ENCODE results near the gene ANKRD34B.

Gene ANKRD34B

DNA sequence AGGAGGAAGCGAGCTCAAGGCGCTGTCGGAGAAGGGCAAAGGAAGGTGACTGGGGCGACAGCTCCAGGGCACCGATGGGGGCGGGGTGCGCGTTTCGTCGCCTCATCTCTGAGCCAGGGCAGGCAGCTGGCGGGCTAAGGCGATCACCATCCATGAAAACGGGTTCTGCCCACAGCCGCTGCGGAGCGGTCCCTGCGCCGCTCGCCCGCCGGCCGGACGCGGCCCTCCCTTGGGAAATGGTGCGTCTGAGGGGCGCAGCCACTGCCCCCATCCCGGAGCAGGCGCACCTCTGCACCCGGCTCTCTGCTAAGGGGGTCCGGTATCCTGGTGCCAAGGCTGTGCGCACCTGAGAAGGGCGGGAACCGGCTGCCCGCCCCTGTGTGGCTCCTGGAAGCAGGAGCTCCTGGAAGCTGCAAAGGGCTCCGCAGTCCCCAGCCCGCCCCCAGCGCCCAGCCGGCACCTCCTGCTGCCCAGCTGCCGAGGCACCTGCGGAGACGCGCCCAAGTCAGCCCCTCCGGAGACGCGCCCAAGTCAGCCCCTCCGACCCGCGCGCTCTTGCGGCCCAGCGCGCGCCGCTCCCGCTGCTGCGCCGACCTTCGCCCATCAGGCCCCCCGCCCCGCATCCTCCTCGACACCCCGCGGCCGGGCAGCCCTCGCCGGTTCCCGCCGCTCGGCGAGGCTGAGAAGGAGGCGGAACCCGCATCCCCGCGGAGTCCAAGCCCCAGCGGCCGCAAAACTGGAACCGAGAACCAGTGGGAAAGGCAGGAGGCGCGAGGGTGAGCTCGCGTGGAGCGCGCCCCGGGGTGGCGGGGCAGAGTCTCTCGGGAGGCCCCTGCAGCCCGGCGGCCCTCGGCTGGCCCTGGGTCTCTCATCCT, 757 bp downstream of the ANKRD34B start:
- DNase-seq (ENCODE audit: low read depth): no peak

DNA sequence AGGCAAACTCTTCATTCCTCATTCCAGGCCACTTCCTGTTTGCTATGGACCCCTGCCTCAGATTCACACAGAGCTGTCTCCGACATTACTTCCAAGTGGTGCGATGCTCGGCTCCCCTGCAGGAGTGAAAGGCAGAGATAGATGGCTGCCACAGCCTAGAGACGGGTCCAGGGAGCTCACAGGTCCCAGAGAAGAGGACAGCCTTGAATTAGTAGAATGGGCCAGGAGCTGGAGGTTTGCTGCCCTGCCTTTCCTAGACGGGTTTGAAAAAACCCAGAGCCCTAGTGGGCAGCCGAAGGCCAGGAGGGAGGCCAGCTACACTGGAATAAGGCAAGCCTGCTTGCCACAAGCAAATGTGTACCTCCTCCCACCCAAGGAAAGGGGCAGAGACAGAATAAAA, 1.8 kb downstream of the ANKRD34B start:
- DNase-seq (ENCODE audit: low read depth): no peak

DNA sequence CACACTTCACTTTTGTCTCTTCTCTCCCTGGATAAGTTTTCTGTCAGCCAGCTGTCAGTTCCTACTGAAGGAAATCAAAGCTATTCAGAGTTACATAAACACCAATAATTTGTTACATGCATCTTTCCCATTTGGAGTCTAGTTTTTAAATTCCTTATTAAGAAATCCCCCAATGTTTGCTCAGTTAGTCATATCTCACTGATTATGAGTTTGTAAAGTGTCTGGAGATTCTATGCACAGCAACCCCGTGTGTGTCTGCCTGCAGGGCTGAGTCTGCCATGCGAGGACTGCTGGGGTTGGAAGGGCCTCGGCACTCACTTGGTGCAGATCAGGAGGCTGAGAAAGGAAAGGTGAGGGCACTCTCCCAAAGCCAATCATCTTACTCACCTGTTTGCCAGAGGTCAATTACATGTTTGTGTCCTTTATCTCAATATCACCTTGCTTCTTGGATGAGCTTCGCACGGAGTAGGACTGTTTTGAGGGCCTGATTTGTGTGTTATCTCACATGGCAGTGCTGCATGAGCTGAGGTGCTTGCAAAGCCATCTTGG, 3.3 kb downstream of the ANKRD34B start:
- no peak for DNase-seq (ENCODE audit: low read depth)

DNA sequence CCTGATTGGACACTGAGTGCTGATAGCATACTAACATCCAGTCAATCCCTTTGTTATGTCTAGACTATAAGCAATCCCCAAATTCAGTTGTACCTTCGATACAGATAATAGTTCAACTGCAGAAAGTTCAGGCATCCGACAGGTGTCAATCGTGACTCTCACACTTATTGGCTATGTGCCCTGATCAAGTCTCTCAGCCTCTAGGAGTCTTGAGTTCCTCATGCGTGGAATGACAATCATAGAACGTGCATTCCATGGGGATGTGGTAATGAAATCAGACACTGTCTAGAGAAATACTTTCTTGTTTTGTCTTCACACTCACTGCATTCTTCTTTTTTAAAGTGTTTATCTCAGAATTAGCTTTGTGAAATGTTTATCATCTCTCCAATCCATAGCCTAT, 4.8 kb downstream of the ANKRD34B start:
- no peak for DNase-seq (ENCODE audit: low read depth)

DNA sequence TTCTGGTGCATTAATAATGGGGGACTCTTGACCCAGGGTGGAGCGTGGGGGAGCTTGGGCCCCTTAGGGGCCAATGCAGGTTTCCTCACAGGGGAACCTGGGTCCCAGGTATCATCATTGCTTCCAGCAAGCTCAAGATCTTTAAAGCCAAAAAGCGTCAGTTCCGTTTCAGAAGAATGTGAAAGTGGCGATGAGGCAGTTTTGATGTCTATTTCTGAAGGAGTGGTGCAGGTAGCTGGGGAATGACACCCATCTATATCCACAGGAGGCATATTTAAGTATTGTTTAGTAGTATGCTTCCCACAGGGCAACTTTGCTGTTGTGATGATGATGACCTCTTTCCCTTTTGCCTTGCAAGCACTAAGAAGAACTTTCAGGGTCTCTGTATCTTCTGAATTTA, 10.8 kb downstream of the ANKRD34B start:
- no peak for DNase-seq (ENCODE audit: low read depth)

DNA sequence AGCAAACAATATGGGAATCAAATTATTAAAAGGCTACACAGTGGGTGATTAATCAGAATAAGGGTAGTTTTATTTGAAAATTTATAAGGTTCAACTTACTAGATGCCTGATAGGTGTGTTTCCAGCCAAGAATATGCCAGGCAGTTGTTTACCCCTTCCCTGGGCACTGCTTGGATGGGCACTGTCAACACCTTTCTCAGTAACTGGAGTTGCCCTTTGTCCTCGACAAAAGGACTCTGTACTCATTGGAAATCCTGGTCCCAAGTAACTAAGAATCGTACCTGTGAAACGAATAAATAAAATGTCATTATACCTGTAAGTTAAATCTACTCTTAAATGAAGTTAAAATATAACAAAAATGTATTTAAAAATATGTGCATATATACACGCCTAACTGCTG, 15.0 kb downstream of the ANKRD34B start:
- no peak for DNase-seq (ENCODE audit: low read depth)

DNA sequence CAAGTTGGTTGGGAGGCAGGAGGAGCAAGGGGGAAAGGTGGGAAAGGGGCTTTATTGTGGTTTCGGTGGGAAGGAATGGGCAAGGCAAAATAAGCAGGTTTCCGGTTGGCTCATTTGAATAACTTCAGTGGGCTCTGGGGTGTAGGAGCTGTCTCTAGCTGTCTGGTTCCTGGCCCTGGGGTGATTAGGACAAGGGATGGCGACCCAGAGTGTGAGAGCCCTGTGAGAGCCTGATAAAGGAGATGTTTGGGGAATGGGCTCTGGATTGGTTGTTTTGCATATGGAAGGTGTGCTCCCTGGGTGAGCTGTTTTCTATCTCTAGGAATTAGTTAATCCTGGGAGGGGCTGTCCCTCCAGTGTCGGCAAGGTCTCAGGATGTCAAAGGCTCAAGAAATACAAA, 15.4 kb downstream of the ANKRD34B start:
- DNase-seq (ENCODE audit: low read depth): no peak

DNA sequence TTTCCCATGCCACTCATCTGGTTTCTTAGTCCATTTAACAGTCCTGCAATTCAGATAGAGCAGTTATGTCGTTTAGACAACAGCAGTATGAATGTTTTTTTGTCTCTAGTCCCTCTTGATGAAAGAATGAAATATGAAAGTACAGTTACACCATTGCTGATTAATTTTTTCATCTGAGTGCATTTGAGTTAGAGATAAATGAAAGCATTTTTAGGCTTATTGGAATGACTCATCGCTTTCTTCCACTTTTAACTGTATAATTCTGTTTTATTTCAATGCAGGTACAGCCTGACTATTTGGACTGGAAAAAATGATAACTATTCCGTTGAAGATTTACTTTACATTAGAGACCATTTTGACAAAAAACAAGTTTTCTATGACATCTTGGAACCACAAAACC, 28.7 kb downstream of the ANKRD34B start:
- DNase-seq (ENCODE audit: low read depth): no peak

DNA sequence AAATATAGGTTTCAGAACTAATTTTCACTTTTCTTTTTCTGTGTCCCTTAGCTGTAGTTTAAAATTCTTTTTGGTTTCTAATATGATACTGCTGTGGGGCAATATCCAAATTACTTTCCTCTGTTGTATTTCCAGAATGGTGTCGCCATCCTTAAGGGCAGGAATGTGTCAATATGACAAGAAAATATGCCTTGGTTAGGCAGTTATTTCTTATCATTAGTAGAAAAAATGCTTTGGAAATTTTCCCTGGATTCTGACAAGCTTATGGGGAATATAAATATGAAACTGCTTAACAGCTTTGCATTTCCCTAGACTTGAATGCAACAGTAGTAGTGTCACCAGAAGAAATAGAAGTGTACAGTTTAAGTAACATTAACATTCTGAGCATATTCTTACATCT, 29.4 kb downstream of the ANKRD34B start:
- no peak for DNase-seq (ENCODE audit: low read depth)

DNA sequence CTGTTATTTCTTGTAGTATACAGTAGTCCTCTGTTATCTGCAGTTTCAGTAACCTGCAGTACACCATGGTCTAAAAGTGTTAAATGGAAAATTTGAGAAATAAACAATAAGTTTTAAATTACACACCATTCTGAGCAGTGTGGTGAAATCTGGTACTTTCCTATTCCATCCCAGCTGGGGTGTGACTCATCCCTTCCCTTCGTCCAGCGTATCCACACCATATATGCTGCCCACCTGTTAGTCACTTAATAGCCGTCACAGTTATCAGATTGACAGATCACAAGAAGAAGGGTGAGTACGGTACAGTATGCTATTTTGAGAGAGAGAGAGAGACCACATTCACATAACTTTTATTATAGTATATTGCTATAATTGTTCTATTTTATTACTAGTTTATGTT, 53.3 kb downstream of the ANKRD34B start:
- DNase-seq (ENCODE audit: low read depth): no peak

DNA sequence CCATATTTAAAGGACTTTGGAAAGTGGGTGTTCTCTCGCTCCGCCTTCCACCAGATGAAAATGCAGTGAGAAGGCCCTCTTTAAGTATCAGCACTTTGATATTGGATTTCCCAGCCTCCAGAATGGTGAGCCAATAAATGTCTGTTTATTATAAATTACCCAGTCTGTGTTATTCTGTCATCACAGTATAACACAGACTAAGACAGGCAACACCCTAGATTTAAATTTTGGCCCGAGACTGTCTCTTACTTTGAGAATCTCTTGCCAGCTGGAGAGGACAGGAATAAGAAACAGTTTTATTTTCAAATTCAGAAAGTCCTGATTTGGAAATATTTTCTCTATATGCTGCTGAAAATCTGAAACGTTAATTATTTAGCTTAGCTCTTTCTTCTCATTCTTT, 60.7 kb downstream of the ANKRD34B start:
- no peak for DNase-seq (ENCODE audit: low read depth)

DNA sequence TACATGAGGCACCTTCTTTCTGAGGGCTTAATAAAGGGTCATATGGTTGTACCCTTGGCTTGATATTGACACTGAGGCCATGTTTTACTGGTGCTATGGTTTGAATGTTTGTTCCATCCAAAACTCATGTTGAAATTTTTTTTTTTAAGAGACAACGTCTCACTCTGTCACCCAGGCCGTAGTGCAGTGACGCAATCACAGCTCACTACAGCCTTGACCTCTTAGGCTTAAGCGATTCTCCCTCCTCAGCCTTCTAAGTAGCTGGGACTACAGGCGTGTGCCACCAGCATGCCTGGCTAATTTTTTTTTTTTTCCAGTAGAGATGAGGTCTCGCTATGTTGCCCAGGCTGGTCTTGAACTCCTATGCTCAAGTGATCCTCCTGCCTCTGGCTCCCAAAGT, 61.2 kb downstream of the ANKRD34B start:
- no peak for DNase-seq (ENCODE audit: low read depth)

DNA sequence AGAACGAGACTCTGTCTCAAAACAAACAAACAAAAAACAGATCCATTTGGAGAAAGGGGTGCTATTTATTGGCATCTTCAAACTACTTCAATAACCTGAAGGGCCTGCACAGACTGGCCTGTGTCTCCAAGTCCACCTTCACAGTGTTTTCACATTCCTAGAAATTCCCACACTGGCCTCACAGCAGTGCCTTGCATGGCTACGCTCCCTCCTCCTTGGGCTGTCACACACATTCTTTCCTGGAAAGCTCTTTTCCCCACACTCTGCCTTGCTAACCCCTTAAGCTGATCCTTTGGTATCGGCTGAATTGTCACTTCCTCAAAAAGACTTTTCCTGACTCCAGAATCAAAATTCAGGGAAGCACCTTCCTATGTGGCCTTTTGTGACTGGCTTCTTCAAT, 62.4 kb downstream of the ANKRD34B start:
- DNase-seq (ENCODE audit: low read depth): no peak

Measured in CMK (cell line).